ENCODE measurements around the gene FASLG. TPM values are rescaled to one million over a fixed set of nuclear protein-coding genes. Genes with fewer than 3 reads are reported as not detected.

Gene FASLG
- total and polyA plus RNA-seq, 9 donors = 0.07 to 0.83 (median 0.31) TPM; not detected in 4

DNA sequence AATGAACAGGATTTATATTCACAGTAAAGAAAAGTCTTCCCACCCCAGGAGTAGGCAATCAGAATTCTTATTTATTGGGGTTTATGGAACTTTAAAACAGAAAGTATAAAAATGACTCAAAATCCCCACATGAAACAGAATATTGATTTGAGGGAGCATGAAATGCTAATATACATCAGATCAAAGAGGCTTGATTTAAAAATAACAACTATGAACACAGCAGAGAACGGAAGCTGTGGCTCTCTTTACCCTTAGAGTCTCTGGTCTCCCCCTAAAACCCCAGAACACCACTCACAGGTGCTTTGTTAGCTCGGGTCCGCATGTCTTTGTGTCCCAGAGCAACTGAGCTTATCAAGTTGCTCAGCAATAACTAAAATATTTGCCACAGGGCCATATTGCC lies 31.2 kb upstream of the FASLG start:
- no peaks in the 10 kb centered on the region for H3K4me1 ChIP-seq (ENCODE audit: insufficient read depth)
- intact Hi-C loops (cut with DNase I) = no loop called here
- WGBS, 3 donors = 72 to 89% (median 87%) methylated on average over 3 of the region's 3 CpGs
- no peak for DNase-seq
- H3K27me3 ChIP-seq = no peaks in the 10 kb centered on the region
- no peak overlapping the region for H3K27ac ChIP-seq
- H3K4me3 ChIP-seq = no peak overlapping the region
- H3K36me3 ChIP-seq = no peaks in the 10 kb centered on the region
- TF ChIP-seq, protein P1, sequence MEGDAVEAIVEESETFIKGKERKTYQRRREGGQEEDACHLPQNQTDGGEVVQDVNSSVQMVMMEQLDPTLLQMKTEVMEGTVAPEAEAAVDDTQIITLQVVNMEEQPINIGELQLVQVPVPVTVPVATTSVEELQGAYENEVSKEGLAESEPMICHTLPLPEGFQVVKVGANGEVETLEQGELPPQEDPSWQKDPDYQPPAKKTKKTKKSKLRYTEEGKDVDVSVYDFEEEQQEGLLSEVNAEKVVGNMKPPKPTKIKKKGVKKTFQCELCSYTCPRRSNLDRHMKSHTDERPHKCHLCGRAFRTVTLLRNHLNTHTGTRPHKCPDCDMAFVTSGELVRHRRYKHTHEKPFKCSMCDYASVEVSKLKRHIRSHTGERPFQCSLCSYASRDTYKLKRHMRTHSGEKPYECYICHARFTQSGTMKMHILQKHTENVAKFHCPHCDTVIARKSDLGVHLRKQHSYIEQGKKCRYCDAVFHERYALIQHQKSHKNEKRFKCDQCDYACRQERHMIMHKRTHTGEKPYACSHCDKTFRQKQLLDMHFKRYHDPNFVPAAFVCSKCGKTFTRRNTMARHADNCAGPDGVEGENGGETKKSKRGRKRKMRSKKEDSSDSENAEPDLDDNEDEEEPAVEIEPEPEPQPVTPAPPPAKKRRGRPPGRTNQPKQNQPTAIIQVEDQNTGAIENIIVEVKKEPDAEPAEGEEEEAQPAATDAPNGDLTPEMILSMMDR (IDR thresholded peaks at IDR 0.05) = no peak
- TF ChIP-seq EP300 (IDR thresholded peaks at IDR 0.05) = no peak
- TF ChIP-seq POLR2A (IDR thresholded peaks at IDR 0.05) = no peak
- H3K9me3 ChIP-seq = no peaks in the 10 kb centered on the region

DNA sequence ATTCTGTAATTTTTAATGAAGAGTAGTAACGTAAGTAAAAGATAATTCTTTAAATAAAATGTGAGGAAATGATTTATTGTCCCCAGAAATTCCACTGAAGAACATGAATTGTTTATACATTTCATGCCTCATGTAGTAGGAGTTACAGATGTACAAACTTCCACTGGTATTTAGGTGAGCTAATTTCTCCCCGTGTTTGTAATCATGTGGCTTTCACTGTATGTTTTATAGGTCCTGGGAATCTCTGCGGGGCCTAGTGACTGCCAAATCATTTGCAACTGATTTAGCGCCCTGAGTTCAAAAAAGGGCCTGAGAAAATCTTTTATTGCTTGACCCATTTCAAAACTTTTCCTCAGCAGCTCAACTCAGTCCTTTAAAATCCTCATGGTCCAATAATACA lies 30.5 kb upstream of the FASLG start:
- Histone ChIP-seq H3K4me3 (no peak overlapping the region), H3K27me3 (no peaks in the 10 kb centered on the region), H3K9me3 (no peaks in the 10 kb centered on the region), H3K36me3 (no peaks in the 10 kb centered on the region), H3K27ac (no peak overlapping the region), H3K4me1 (ENCODE audit: insufficient read depth) (no peaks in the 10 kb centered on the region)
- intact Hi-C loops (cut with DNase I) = no loop called here
- WGBS, 3 donors = 50 to 59% (median 52%) methylated on average over 4 of the region's 4 CpGs
- TF ChIP-seq EP300 (IDR thresholded peaks at IDR 0.05) = no peak
- TF ChIP-seq POLR2A (IDR thresholded peaks at IDR 0.05) = no peak
- TF ChIP-seq, protein P1 (IDR thresholded peaks at IDR 0.05) = no peak
- no peak for DNase-seq

DNA sequence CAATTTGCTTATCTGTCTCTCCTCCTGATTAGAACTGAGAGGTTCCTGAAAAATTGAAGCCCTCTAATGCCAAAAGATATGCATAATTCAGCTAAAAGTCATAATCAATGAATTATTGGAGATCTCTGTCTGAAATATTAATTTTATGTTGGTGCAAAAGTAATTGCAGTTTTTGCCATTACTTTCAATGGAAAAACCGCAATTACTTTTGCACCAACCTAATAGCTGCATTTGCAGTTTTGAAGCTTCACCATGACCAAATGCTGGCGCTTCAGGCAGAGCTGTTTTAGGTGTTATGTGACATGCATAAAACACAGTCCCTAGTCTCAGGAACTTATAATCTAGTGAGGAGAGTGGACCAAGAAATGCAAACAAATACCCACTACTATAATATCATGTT lies 29.7 kb upstream of the FASLG start:
- no peaks in the 10 kb centered on the region for H3K9me3 ChIP-seq
- 91 to 94% (median 92%) methylated on average over 2 of the region's 2 CpGs for WGBS, 3 donors
- H3K36me3 ChIP-seq = no peaks in the 10 kb centered on the region
- H3K27ac ChIP-seq = no peak overlapping the region
- intact Hi-C loops (cut with DNase I) = no loop called here
- no peak for TF ChIP-seq POLR2A (IDR thresholded peaks at IDR 0.05)
- TF ChIP-seq, protein P1 (IDR thresholded peaks at IDR 0.05) = no peak
- TF ChIP-seq EP300 (IDR thresholded peaks at IDR 0.05) = no peak
- H3K27me3 ChIP-seq = no peaks in the 10 kb centered on the region
- H3K4me3 ChIP-seq = no peak overlapping the region
- no peak for DNase-seq
- H3K4me1 ChIP-seq (ENCODE audit: insufficient read depth) = no peaks in the 10 kb centered on the region

DNA sequence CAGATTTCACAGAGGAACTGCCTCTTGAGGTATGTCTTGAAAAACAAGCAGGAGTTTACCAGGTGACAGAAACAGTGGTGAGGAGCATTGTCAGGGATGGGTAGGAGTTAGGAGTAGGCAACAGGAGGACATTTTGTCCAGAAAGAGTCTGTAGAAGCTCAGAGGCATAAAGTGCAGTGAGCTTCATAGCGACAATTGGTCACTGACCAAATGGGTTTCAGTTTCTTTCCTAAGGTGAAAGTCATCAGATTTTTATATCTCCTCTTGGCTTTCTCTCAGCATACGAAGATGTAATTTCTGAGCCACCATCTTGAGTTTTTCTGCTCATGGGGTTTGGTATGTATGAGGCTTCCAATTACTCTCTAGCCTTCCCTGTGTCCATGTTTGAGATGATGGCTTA lies 29.3 kb upstream of the FASLG start:
- 91 to 100% (median 94%) methylated on average over 2 of the region's 2 CpGs for WGBS, 3 donors
- Histone ChIP-seq H3K4me1 (ENCODE audit: insufficient read depth) (no peaks in the 10 kb centered on the region), H3K9me3 (no peaks in the 10 kb centered on the region), H3K27me3 (no peaks in the 10 kb centered on the region), H3K27ac (no peak overlapping the region), H3K4me3 (no peak overlapping the region), H3K36me3 (no peaks in the 10 kb centered on the region)
- intact Hi-C loops (cut with DNase I) = no loop called here
- no peak for DNase-seq
- TF ChIP-seq POLR2A (IDR thresholded peaks at IDR 0.05) (no peak), EP300 (IDR thresholded peaks at IDR 0.05) (no peak)
- TF ChIP-seq, protein P1 (IDR thresholded peaks at IDR 0.05) = no peak

Measured in ovary (tissue), 9 donors.